Islet of Langerhans (tissue), 1 donor: Measurements from ENCODE around the gene PIM3.

Experiments
- FAIRE-seq: peaks from one replicate; lab custom pipeline; 2011; peaks lifted over from hg19 to GRCh38; lab: Jason Lieb, UNC

The PIM3 gene

GRCh38 chr22:50008151-50009040, 47.8 kb downstream of the PIM3 start:
- no peak for FAIRE-seq

GRCh38 chr22:50009251-50009650, 48.7 kb downstream of the PIM3 start:
- no peak for FAIRE-seq

GRCh38 chr22:50009765-50010675, 49.4 kb downstream of the PIM3 start:
- FAIRE-seq, result no peak

DNA sequence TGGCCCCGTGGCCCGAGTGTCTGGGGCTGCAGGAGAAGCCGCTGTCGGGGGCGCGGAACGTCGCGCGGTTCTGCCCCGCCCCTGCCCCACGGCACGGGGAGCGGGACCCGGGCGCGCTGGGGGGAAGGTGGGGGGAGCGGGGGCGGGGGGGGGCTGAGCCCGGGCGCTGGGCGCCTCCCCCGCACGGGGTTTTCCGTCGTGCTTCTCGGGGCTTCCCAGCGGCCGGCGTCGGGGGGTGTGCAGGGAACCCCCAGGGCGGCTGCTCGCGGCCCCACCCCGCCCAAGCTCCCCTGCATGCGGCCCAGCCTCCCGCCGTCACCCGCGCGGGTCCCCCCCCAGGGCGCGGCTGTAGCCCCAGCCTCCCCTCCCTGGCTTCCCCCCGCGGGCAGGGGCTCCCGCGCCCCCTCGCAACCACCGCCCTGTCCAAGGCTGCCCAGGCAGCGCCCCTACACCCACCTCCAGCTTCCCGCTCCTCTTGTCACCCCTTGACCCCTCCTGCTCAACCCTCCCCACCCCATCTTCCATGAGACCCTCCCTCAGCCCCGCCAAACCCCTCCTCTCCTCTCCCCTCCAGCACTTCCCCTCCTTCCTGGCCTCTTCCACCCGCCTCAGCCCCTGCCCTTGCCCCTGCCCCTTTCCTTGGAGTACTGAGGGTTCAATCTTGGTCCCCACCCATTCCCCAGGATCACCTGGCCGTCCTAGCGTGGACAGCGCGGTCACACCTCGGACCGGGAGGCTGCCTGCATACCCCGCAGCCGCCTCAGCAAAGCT, 50.3 kb downstream of the PIM3 start:
- no peak for FAIRE-seq

DNA sequence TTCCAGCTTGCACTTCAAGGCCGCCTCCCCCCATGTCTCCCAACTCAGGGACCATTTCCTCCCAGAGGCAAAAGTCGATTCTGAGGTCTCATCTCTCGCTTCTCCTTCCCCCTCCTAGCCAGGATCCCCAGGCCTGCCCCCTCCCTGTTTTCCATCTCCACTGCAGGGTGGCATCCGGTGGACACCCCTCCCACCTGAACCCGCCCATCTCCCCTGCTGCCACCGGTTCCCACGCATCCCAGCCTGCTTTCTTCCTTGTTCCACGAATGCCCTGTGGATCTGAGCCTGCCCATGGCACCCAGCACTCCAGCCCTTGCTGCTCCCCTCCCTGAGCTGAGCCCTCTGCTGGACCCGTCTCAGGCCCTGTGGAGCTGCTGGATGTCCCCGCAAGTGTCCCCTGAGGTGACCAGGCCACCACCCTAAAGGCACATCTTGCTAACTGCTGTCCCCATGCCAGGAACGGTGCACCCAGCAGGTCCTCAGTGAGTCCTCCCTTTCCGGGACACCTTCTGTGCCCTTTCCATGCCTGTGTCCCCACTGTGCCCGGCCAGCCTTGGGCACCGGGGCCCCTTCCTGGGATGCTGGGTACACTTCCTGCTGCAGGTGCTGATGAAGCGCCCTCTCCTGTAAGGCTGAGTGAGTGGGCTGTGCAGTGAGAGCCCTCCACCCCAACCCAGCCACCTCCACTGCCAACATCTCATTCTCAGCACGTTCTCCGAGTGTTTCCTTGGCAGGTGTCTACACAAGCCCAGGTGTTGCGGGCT, 51.1 kb downstream of the PIM3 start:
- FAIRE-seq, result no peak

GRCh38 chr22:50012211-50013181, 51.9 kb downstream of the PIM3 start, which contains the start of gene IL17REL:
IL17REL (minus strand) TSS chr22:50012765; CDS start chr22:50012646, 119 bp downstream.
- FAIRE-seq, result no peak
